Measurements from ENCODE around the gene PPFIBP1. TPM values are rescaled to one million over a fixed set of nuclear protein-coding genes. Genes with fewer than 3 reads are reported as not detected.

Gene PPFIBP1
- total RNA-seq, 1 donor = 179 TPM

- Histone ChIP-seq H3K79me2 (ENCODE audit: insufficient read depth, low read length) (peaks cover 97% of the 10 kb centered on the region), H2AFZ (ENCODE audit: low read length) (no peak overlapping the region), H3K36me3 (ENCODE audit: insufficient read depth, low read length) (no peaks in the 10 kb centered on the region), H3K9me3 (ENCODE audit: low read depth, low read length) (no peaks in the 10 kb centered on the region), H4K20me1 (ENCODE audit: insufficient read depth, low read length) (no peaks in the 10 kb centered on the region), H3K4me3 (ENCODE audit: insufficient read depth, low read length) (no peak overlapping the region), H3K4me1 (ENCODE audit: insufficient read depth, low read length) (peaks cover 47% of the 10 kb centered on the region), H3K27ac (ENCODE audit: low read depth, low read length) (peak overlapping the region; percentile 40), H3K27me3 (ENCODE audit: insufficient read depth, low read length) (no peaks in the 10 kb centered on the region), H3K4me2 (ENCODE audit: insufficient read depth, low read length) (peak overlapping the region; percentile 4)
- DNase-seq (ENCODE audit: insufficient read length, low spot score, missing footprints) = no peak
- no peak for TF ChIP-seq CTCF (IDR thresholded peaks at IDR 0.05; ENCODE audit: extremely low read depth, low read depth, low read length)
Measured at GRCh38 chr12:27564612-27565213, 40.7 kb downstream of the PPFIBP1 start.

GRCh38 chr12:27566159-27566558 is 42.2 kb downstream of the PPFIBP1 start:
- H3K9me3 ChIP-seq (ENCODE audit: low read depth, low read length) = no peaks in the 10 kb centered on the region
- DNase-seq (ENCODE audit: insufficient read length, low spot score, missing footprints) = no peak
- peaks cover 37% of the 10 kb centered on the region for H3K4me1 ChIP-seq (ENCODE audit: insufficient read depth, low read length)
- no peaks in the 10 kb centered on the region for H4K20me1 ChIP-seq (ENCODE audit: insufficient read depth, low read length)
- TF ChIP-seq CTCF (IDR thresholded peaks at IDR 0.05; ENCODE audit: extremely low read depth, low read depth, low read length) = no peak
- no peak overlapping the region for H3K4me2 ChIP-seq (ENCODE audit: insufficient read depth, low read length)
- H2AFZ ChIP-seq (ENCODE audit: low read length) = no peak overlapping the region
- no peaks in the 10 kb centered on the region for H3K27me3 ChIP-seq (ENCODE audit: insufficient read depth, low read length)
- no peaks in the 10 kb centered on the region for H3K36me3 ChIP-seq (ENCODE audit: insufficient read depth, low read length)
- H3K4me3 ChIP-seq (ENCODE audit: insufficient read depth, low read length) = no peak overlapping the region
- H3K79me2 ChIP-seq (ENCODE audit: insufficient read depth, low read length) = peaks cover 94% of the 10 kb centered on the region
- H3K27ac ChIP-seq (ENCODE audit: low read depth, low read length) = no peak overlapping the region

GRCh38 chr12:27566626-27567025 is 42.6 kb downstream of the PPFIBP1 start:
- Histone ChIP-seq H3K36me3 (ENCODE audit: insufficient read depth, low read length) (no peaks in the 10 kb centered on the region), H3K79me2 (ENCODE audit: insufficient read depth, low read length) (peaks cover 91% of the 10 kb centered on the region), H3K27ac (ENCODE audit: low read depth, low read length) (no peak overlapping the region), H3K4me3 (ENCODE audit: insufficient read depth, low read length) (no peak overlapping the region), H3K9me3 (ENCODE audit: low read depth, low read length) (no peaks in the 10 kb centered on the region), H3K4me1 (ENCODE audit: insufficient read depth, low read length) (peaks cover 36% of the 10 kb centered on the region), H4K20me1 (ENCODE audit: insufficient read depth, low read length) (no peaks in the 10 kb centered on the region), H3K4me2 (ENCODE audit: insufficient read depth, low read length) (no peak overlapping the region), H3K27me3 (ENCODE audit: insufficient read depth, low read length) (no peaks in the 10 kb centered on the region), H2AFZ (ENCODE audit: low read length) (no peak overlapping the region)
- DNase-seq (ENCODE audit: insufficient read length, low spot score, missing footprints) = no peak
- TF ChIP-seq CTCF (IDR thresholded peaks at IDR 0.05; ENCODE audit: extremely low read depth, low read depth, low read length) = no peak

GRCh38 chr12:27571463-27571862 is 47.5 kb downstream of the PPFIBP1 start:
- no peaks in the 10 kb centered on the region for H3K9me3 ChIP-seq (ENCODE audit: low read depth, low read length)
- H4K20me1 ChIP-seq (ENCODE audit: insufficient read depth, low read length) = no peaks in the 10 kb centered on the region
- peak overlapping the region; percentile 45 for H3K4me2 ChIP-seq (ENCODE audit: insufficient read depth, low read length)
- H2AFZ ChIP-seq (ENCODE audit: low read length) = no peak overlapping the region
- peaks cover 88% of the 10 kb centered on the region for H3K79me2 ChIP-seq (ENCODE audit: insufficient read depth, low read length)
- no peak for TF ChIP-seq CTCF (IDR thresholded peaks at IDR 0.05; ENCODE audit: extremely low read depth, low read depth, low read length)
- H3K4me3 ChIP-seq (ENCODE audit: insufficient read depth, low read length) = no peak overlapping the region
- DNase-seq (ENCODE audit: insufficient read length, low spot score, missing footprints) = peak; percentile 83
- no peaks in the 10 kb centered on the region for H3K27me3 ChIP-seq (ENCODE audit: insufficient read depth, low read length)
- H3K36me3 ChIP-seq (ENCODE audit: insufficient read depth, low read length) = peaks cover 4% of the 10 kb centered on the region
- H3K4me1 ChIP-seq (ENCODE audit: insufficient read depth, low read length) = peaks cover 70% of the 10 kb centered on the region
- H3K27ac ChIP-seq (ENCODE audit: low read depth, low read length) = peak overlapping the region; percentile 99
